T follicular helper cell (primary cell): ENCODE measurements around the gene ANK3.

Source experiments
- DNase-seq: peaks from one replicate; pipeline ENCODE4 v3.0.0-alpha.2; 2020; ENCODE audit warnings: low read depth

The ANK3 gene

DNA sequence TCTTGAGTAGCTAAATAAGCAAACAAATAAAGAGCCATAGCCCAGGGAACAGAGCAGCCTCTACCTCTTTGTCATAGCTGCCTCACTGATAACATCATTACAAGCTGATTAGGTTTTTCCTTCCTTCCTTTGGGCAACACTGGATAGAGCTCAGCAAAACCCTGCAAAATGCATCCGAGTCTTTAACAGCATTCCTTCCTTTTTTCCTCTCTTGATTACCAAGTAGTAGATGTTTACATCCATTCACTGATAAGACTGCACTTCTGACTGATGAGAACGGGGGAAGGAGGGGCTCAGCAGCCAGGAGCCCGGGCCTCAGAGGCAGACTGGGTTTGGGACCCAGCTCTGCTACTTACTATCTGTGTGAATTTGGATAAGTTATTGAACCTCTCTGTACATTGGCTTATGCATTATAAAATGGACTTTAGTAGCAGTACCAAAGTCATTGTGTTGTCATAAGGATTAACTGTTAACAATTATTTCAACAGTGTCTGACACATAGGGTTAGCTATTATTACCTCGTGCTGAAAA lies 214.2 kb downstream of the ANK3 start:
- DNase-seq, result no peak

DNA sequence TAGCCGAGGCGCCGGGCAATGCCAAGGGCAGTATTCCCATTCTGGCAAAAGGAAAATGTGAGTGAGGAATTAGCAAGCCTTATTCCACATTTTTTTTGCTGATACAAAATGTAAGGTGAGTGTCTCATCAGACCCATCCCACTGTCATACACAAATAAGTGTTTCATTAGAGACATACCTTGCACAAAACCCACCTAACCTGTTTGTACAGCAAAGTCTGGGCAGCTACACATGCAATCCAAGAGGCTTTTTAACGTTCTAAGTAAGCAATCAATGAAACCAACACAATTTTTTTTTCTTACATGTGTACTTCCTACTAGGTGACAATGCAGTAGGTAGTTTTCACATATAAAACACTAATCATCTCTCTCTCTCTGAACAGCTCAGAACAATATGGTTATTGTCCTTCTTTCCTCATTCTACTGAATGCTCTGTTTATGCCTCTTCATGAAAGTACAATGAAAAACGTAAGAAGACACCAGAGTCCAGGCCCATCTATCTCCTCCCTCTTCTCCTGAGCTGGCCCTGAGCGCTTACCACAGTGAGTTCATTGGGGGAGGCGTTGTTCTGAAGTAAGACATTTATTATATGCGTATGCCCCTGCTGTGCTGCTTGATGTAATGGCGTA lies 217.2 kb downstream of the ANK3 start:
- no peak for DNase-seq

DNA sequence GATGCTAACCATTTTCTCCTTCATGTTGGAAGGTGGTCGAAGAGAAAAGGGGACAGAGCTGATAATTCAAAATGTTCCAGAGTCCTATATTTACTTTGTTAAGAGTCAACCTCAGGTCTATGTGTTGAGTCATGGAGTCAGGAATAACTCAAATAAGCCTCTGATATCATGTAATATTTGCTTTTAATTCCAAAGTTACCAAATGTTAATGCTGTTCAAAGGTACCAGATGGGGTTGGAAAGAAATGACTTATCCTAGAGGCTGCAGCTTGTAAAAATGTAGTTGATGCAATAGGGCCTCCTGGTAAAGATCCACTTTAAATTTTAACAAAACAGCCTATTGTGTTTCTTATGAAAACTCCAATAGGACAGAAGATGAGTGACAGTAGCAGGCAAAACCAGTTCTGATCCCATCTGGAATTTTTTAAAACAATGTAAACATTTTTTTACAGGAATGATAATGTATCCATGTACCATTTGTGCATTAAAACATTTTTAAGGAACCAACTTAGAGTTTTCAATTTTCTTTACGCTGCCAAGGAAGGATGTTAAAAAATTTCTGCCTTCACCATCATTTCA lies 218.2 kb downstream of the ANK3 start:
- no peak for DNase-seq

DNA sequence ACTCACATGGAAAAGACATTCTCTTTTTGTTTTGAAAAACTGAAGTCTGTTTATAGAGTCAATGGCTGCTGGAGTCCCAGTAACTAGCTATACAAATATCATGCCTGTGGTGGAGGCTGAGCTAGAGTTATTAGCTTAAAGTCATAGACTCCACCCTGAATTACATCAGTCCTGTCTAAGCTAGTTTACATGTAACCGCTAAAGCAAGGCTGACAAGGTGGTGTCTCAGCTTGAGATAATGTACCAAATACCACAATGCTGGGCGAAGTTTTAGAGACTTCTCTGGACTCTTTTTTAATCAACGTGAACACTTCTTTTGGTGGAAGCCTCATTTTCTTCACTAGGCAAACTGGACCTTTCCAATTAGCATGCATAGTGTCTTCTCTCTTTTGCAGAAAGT lies 219.4 kb downstream of the ANK3 start:
- DNase-seq, result no peak

DNA sequence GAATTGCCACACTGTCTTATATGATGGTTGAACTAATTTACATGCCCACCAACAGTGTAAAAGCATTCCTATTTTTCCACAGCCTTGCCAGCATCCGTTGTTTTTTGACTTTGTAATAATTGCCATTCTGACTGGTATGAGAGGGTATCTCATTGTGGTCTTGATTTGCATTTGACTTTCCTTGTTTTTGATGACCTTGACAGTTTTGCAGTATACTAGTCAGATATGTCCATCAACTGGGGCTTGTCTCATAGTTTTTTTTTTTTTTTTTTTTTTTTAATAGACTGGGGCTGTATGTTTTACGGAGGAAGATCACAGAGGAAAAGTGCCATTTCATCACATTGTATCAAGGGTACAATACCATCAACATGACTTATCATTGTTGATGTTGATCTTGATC lies 220.6 kb downstream of the ANK3 start:
- no peak for DNase-seq

DNA sequence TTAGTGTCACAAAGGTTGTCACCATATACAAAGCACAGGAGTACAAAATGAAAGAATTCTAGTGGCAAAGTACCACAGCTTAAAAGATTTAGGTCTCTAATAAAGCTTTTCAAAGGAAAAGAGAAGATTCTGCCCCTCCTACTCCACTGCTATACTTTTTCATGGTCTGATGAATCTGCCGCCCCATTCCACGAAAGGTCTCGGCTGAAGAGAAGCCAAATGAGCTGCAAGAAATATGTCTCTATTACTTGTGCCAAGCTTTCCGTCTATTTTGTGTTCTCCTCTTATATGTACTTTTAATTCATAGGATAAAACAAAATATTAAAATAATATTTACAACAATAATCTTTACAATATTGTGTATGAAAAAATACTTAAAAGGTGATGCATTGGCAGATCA lies 222.6 kb downstream of the ANK3 start:
- DNase-seq, result no peak

DNA sequence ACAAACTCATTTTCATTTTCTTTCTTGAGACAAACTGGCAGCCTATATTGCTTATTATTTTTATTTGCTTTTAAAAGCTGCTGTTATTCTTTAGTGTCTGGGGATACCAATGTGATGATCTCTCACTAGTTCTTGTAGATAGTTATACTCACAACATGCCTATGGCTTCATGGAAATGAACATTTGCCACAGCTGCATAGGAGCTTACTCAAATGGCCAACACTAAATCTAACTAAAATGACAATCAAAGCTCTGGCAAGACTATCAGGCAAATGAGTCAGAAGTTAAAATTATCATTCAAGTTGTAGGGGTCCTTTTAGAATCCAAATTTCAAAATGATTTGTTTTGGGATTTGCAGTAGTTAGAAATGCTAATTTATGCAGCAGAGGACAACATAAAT lies 225.9 kb downstream of the ANK3 start:
- no peak for DNase-seq

DNA sequence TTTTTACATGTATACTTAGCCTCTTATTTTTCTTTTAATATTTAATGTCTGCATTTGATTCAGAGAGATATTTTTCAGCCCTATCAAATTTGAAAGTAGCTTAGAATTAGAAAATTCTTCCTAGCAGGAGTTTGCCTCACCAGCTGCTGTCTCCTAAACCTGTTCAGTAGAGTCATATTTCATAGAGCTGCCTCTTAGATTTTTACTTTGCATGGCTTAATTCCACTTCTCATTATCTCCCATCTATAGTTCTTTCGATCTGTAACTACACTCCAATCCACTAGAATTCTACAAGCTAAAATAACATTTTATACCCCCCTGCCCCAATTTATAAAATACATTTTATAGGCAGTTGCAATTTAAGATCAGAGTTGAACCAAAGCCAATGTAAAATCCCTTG lies 227.0 kb downstream of the ANK3 start:
- DNase-seq, result no peak

DNA sequence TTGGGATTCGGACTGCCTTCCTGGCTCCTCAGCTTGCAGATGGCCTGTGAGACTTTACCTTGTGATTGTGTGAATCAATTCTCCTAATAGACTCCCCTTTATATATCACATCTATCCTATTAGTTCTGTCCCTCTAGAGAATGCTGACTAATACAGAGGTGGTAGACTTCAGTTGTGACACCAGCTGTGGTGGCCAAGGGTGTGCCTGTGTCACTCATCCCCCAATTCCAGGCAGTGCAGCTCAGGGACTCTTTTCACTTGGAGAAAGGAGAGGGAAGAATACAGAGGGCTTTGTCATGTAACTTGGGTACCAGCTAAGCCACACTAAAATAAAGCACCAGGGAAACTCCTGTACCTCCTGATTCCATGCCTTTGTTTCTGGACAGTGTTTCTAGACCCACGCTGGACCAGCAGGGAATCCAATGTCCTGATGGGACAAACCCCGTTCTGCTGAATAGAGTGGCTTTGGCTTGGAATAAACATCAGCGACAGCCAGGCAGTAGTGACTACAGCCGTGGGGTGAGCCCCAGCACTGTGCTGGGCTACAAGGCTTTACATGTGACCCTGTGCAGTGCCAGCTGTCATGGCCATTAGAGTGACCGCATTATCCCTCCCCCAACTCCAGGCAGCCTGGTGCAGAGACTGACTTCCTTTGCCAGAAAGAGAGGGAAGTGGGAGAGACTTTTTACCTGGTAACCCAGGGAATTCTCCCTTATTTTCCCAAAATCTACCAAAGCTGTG lies 233.6 kb downstream of the ANK3 start:
- no peak for DNase-seq

DNA sequence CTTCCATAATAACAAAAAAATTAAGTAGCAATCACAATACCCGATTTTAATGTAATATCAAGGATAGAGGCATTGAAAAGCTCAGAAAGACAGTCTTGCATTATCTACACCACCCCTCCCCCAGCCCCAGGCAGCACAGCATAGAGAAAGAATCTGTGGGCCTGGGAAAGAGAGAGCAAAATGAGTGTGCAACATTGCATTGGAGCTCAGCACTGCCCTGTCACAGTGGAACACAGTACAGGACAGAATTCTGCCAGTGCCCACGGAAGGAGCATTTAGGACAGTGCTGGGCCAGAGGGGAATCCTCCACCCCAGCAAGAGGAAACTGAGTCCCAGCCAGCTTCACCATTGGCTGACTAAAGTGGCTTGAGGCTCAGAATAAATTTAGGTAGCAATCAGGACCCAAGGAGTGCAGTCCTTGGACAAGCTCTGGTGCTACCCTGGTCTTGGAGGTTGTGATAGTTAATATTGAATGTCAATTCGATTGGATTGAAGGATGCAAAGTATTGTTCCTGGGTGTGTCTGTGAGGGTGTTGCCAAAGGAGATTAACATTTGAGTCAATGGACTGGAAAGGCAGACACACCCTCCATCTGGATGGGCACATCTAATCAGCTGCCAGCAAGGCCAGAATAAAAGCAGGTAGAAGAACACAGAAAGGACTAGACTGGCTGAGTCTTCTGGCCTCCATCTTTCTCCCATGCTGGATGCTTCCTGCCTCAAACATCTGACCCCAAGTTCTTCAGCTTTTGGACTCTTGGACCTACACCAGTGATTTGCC lies 234.4 kb downstream of the ANK3 start:
- no peak for DNase-seq

DNA sequence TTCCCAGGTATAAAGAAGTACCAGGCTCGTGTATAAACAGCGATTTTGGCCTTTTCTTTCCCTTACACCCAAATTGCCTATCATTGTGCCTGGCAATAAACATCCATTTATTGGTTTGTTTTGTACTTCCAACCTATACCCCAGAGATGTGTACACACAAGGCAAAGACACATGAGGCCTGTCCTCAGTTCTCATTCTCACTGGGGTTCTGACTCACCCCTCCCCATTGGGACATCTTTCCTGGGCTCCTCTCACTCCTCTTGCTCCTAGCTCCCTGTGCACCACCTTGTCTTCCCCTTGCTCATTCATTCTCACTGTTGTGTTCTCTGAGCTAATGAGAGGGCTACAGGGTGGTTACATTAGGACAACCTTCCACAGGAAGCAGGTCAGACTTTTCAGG lies 240.7 kb downstream of the ANK3 start:
- no peak for DNase-seq

DNA sequence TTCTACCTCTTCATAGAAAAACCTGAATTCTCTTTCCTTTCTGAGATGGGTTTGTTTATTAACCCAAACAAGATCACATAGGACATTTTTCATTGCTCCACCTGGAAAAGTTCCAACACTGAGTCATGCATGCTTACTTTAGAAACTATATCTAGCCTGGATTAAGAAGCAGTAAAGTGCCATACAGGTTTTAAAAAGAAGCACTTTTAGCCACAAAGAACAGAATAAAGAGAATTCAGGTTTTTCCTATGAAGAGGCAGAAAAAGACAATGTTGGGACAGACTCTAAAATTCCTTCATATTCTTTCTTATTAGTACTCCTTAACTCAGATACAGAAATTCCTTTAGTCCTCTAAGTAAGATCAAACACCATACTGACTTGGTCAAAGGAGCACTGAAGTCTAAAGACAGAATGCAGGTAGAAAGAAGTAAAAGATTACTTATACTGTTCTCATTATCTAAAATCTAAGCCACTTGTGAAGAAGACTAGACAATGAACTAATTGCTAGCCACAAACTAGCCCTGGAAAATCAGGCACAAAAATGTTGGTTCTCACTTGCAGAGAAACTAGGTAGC lies 241.3 kb downstream of the ANK3 start:
- no peak for DNase-seq

DNA sequence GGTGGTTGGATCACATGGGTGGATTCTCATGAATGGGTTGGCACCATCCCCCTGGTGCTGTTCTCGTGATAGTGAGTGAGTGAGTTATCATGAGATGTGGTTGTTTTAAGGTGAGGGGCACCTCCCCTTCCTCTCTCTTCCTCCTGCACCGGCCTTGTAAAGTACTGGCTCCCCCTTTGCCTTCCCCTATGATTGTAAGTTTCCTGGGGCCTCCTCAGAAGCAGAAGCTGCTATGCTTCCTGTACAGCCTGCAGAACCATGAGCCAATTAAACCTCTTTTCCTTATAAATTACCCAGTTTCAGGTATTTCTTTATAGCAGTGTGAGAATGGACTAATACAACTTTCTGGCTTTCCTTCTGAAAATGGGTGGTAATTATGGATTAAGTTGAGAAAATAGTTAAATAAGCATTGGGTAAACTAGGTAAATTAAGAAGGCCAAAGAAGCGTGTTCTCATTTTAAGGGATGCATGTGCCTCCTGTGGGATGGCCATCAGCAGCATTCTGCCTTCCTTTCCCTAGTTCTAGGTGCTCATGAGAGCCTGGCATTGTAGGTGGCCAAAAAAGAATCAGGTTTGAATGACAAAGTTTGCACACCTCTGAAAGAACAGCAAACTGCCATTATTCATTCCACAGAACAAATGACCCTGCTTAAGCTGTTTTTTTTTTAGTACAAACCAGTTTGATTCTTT lies 242.0 kb downstream of the ANK3 start:
- DNase-seq, result no peak

DNA sequence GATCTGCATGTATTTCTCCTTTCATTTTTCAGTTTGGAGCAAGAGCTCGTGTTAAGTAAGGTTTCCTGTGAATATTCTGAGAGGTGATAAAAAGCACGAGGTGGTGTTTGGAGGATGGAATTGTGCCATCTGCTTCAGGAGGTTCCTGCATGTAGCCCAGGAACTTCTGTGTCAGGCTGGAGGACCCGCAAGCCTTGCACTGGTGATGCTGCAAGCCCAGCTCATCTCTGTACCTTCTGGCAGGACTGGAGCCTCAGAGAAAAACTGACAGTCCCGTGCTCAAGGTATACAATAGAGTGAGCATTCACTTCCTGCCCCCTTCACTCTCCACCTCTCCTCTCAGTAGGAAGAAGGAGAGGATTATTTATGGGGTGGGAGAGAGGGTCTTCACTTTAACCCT lies 242.7 kb downstream of the ANK3 start:
- DNase-seq, result no peak

DNA sequence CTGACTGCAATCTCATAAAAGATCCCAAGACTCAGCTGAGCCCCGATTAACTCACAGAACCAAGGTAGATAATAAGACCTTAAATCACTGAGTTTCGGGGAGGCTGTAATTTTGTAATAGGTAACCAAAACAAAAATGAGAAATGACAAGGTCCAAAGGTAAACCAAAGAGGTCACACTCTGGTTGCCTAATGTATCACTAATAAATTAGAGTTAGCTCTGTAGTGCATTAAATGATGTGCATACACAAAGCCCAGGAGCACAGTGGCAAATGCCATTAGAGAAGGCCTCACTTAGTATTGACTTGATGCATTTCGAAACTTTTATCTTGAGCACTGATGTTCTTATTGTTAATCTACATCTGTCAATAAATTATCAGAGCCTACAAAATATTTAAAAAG lies 245.6 kb downstream of the ANK3 start:
- DNase-seq, result no peak

DNA sequence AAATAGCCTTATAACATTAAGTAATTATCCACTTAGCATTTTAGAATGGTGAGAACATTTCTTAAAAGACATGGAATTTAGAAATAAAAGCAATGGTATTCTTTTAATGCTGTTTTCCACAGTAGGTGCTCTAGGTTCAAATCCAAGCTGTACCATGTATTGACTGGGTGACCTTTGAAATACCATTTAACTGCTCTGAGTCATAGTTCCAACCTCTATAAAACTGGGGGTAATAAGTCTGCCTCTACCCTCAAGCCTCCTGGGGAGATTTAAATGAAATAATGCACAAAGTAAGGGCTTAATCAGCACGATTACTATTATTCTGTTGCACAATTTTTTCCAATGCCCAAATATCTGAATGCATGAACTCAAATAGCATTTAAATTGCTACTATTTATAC lies 246.9 kb downstream of the ANK3 start:
- DNase-seq, result no peak

DNA sequence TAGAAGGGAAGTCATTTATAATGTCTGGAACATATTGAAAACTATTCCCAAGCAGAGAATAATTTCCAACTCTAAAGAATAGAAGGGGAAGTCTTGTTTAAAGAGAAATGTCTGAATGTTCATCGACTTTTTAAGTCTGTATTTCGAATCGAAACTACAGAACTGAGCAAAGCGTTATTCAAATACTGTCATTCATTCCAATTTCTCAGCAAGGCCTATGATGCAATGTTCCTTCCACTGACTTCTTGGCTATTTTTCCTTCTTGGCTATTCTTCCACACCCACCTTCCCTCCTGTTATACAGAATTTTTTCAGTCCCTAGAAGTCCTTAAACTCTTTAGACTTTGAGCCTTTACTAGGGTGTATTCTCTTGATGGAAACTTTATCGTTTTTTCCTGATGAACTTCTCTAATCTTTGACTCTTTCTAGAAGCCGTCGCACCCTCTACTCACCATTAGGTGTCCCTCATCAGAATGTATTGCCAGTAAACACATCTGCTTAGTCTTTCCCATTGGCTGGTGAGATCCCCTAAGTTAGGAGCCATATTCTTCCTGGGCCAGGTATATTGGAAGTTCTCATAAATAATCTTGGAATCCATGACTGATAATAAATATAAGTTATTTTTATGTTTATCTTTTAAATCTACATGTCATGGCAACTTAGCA lies 247.6 kb downstream of the ANK3 start:
- DNase-seq, result no peak

DNA sequence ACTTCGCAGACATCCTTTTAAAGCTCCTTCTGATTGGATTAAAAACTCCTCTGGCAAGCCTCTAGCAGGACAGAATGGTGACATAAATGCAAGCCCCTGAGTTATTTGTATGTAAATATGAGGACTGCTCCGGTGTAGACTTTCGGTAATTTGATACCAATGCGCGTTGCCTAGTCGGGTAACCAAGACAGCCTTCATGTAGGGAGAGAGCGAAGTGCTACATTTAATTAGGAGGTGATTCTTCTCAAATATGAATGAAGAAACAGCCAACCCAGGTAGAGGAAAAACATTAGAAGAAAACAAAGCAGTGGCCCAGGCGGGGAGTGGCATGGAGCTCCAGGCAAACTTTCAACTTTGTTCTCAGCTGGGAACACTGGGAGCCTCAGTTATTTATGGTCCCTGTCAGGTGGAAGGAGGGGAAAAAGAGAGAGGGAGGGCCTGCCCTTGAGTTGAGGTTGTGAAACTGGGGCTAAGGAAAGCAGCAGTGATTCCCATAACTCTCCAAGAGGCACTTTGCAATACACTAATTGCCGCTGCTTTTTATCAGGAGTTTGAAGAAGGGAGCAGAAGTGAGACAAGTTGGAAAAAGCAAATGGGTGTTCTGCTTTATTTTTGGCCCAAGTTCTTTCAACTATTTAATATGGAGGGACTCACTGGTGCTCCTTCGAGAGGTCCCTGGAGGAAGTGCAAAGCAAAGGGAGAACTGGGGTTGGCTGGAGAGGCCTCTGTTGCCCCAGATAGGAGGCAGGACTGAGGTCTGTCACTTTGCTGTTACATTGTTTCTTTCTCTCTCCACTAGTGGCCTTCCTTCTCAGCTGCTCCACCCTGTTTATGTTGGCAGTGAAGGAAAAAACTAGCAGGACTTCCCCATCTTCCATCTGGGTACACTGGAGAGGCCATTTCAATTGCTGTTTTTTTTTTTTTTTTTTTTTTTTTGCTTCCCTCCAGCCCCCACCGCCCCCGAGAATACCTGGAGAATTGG lies 248.7 kb downstream of the ANK3 start:
- no peak for DNase-seq

DNA sequence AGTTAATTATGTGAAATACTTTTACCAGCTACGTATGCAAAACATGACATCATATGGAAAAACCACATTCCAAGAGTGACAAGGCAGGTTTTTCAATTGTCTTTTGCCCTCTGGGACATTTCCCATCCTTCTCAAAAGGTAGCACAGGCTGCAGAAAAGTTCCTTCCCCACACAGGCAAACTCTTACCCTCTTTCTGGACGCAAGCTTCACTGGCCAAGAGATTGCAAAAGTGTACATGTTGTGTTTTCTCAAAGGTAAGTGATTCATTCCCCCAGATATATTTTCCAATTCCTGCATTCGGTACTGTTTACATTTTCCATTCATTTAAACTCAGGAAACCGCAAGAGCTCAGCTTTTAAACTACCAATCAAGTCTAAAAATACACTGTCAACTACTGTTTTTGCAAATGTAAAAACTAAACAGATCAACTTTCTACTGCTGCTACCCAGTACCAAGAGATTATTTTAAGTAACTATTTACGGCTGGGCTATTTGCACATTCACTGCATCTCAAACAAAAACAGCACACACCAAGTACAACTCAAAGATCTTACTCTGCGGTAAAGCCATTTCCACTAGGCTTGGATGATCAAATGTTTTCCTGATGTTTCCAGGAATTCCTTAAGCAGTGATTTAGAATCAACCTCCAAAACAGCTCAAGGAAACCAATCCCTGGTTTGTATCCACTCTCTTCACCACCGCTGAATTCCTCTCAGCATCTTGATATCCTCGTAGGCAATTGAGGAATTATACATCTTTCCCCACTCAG lies 249.7 kb downstream of the ANK3 start:
- DNase-seq, result no peak
